ENCODE data around the gene PRKAG2. TPM values are rescaled to one million over a fixed set of nuclear protein-coding genes. Genes with fewer than 3 reads are reported as not detected.

PRKAG2 gene
- total RNA-seq, 1 donor, result 21.2 TPM

GRCh38 chr7:151735851-151736402, 141.0 kb downstream of the PRKAG2 start:
- TF ChIP-seq, protein P1, sequence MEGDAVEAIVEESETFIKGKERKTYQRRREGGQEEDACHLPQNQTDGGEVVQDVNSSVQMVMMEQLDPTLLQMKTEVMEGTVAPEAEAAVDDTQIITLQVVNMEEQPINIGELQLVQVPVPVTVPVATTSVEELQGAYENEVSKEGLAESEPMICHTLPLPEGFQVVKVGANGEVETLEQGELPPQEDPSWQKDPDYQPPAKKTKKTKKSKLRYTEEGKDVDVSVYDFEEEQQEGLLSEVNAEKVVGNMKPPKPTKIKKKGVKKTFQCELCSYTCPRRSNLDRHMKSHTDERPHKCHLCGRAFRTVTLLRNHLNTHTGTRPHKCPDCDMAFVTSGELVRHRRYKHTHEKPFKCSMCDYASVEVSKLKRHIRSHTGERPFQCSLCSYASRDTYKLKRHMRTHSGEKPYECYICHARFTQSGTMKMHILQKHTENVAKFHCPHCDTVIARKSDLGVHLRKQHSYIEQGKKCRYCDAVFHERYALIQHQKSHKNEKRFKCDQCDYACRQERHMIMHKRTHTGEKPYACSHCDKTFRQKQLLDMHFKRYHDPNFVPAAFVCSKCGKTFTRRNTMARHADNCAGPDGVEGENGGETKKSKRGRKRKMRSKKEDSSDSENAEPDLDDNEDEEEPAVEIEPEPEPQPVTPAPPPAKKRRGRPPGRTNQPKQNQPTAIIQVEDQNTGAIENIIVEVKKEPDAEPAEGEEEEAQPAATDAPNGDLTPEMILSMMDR (IDR thresholded peaks at IDR 0.05; ENCODE audit: insufficient read depth, low read depth, low read length), result no peak
- DNase-seq (ENCODE audit: low read depth), result no peak

DNA sequence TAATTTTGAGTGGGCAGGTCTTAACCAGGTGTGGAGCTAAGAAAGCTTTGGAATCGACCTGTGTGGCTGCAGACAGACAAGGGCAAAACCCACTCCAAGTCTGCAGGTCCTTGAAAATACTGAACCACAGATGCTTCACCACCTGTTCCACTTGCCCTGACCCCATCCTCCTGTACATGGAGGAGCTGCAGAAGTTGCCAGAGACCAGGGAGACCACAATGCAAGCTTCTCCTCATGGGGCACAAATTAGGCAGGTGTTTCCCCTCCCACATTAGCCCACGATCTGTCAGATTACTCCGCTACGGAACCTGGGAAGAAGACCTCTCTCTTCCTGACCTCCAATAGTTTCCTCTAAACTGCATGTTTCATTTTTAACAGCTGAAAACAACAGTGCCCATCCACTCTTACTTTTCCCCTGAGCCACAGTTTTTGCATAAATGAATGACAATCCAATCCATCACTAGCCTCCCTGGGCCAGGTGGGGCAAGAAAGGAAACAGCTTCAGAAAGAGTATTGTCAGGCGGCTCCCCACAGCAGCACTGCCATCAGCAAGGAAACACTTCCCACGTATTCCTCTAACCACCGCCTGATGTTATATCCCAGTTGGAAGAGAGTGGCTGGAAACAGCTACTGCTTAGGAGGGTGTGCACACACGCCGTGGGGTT, 141.6 kb downstream of the PRKAG2 start:
- H3K4me3 ChIP-seq (ENCODE audit: low read depth, low read length), result peak overlapping the region; percentile 52
- TF ChIP-seq, protein P1 (IDR thresholded peaks at IDR 0.05; ENCODE audit: insufficient read depth, low read depth, low read length), result no peak
- no peak for DNase-seq (ENCODE audit: low read depth)

More at GRCh38 chr7:151735851-151736402, 141.0 kb downstream of the PRKAG2 start:
- peak overlapping the region; percentile 52 for H3K4me3 ChIP-seq (ENCODE audit: low read depth, low read length)

DNA sequence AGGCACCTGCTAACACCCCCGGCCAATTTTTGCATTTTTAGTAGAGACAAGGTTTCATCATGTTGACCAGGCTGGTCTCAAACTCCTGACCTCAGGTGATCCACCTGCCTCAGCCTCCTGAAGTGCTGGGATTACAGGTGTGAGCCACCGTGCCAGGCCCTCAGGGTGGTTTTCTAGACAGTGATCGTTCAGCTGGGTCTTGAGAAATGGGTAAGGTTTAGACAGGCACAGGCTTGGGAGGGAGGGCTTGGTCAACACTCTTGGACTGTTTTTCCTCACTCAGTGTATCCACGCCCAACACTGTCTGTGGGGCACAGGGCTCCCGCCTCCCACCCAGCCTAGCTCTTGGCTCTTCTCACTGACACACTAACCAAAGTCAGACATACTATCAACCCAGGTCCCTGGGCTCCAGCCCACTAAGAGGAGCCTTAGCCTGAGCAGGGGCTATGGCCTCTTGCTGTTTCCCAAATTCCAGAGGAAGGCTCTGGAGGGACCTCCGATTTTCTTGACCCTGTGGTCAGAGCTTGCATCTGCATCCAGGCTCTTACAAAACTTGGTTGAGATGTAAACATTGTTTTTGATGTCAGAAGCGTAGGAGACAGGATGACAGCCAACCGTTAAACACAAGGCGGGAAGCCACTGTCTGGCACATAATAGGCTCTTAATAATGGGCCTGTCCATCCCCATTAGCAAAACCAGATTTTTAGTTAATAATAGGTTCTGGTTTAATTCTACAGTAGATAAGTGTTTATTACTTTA, 143.9 kb downstream of the PRKAG2 start:
- no peak for DNase-seq (ENCODE audit: low read depth)
- H3K4me3 ChIP-seq (ENCODE audit: low read depth, low read length), result no peak overlapping the region
- TF ChIP-seq, protein P1 (IDR thresholded peaks at IDR 0.05; ENCODE audit: insufficient read depth, low read depth, low read length), result no peak

DNA sequence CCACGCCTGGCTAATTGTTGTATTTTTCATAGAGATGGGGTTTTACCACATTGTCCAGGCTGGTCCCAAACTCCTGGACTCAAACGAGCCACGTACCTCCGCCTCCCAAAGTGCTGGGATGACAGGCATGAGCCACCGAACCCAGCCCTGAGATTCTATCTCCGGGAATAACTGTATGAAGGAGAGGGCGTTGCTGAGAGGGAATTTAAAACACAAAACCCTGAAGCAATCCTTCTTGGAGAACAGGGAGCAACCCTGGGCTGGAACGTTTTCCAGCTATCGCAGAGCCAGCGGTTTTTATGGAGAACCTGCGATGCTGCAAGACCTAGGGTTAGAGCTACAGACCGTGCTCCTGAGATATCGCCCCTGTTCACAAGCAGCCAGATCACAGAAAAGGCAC, 144.6 kb downstream of the PRKAG2 start:
- no peak overlapping the region for H3K4me3 ChIP-seq (ENCODE audit: low read depth, low read length)
- TF ChIP-seq, protein P1 (IDR thresholded peaks at IDR 0.05; ENCODE audit: insufficient read depth, low read depth, low read length), result no peak
- no peak for DNase-seq (ENCODE audit: low read depth)

DNA sequence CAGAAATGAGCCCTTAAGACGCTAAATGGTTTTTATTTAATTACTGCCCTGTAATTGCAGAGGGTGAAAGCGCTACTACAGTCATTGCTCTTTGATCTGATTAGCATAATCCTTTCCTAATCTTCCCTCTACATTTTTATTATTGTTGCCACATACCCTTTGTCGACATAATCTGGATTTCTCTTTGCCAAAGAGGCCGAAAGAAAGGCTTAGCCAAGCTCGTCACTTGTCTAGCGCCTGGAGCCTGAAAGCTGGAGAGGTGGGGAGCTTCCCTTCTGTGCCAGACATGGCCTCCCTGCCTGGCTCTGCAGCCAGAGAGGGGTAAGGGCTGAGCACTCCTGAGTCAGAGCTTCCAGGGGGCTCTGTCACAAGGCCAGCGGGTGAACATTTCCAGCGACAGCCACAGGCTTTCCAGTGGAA, 145.9 kb downstream of the PRKAG2 start:
- DNase-seq (ENCODE audit: low read depth), result no peak
- no peak overlapping the region for H3K4me3 ChIP-seq (ENCODE audit: low read depth, low read length)
- TF ChIP-seq, protein P1 (IDR thresholded peaks at IDR 0.05; ENCODE audit: insufficient read depth, low read depth, low read length), result no peak

- DNase-seq (ENCODE audit: low read depth), result no peak
- TF ChIP-seq, protein P1 (IDR thresholded peaks at IDR 0.05; ENCODE audit: insufficient read depth, low read depth, low read length), result no peak
- H3K4me3 ChIP-seq (ENCODE audit: low read depth, low read length), result no peak overlapping the region
Measured at GRCh38 chr7:151730591-151730990, 146.3 kb downstream of the PRKAG2 start.

Measured in fibroblast of villous mesenchyme (primary cell).